HG03565 (cell line): ENCODE measurements around the gene XRN1.
"Not testable (repeated sequence)": the region's sequence is repeated elsewhere in the genome, so short reads cannot be mapped to it uniquely, and the experiment has no call there.

Experiments used
- ATAC-seq: cut with Tn5 transposase; IDR thresholded peaks from one replicate; pipeline ENCODE4 v1.9.1; 2021; ENCODE audit warnings: mild to moderate bottlenecking, moderate library complexity; ENCODE audit not compliant: unreplicated experiment

The XRN1 gene

GRCh38 chr3:142337994-142338393 is 109.8 kb downstream of the XRN1 start:
- no peak for ATAC-seq

- ATAC-seq, result no peak
Observed at GRCh38 chr3:142332390-142332789, 115.4 kb downstream of the XRN1 start.

- ATAC-seq, result not testable (repeated sequence)
Observed at GRCh38 chr3:142324275-142324953, 123.4 kb downstream of the XRN1 start.

GRCh38 chr3:142319912-142320311 is 127.9 kb downstream of the XRN1 start:
- ATAC-seq, result no peak

GRCh38 chr3:142319094-142319493 is 128.7 kb downstream of the XRN1 start:
- no peak for ATAC-seq

GRCh38 chr3:142318331-142318730 is 129.5 kb downstream of the XRN1 start:
- no peak for ATAC-seq

- ATAC-seq, result not testable (repeated sequence)
Observed at GRCh38 chr3:142315978-142316388, 131.9 kb downstream of the XRN1 start.

GRCh38 chr3:142315083-142315482 is 132.8 kb downstream of the XRN1 start:
- ATAC-seq, result no peak

GRCh38 chr3:142310439-142310838 is 137.4 kb downstream of the XRN1 start:
- no peak for ATAC-seq

GRCh38 chr3:142302847-142303246 is 145.0 kb downstream of the XRN1 start:
- not testable (repeated sequence) for ATAC-seq

- ATAC-seq, result no peak
Observed at GRCh38 chr3:142298626-142299025, 149.2 kb downstream of the XRN1 start.

- no peak for ATAC-seq
Observed at GRCh38 chr3:142296507-142296906, 151.3 kb downstream of the XRN1 start.

- ATAC-seq, result no peak
Observed at GRCh38 chr3:142287866-142288638, 159.8 kb downstream of the XRN1 start.

GRCh38 chr3:142285083-142285517 is 162.7 kb downstream of the XRN1 start:
- ATAC-seq, result no peak

GRCh38 chr3:142282503-142282902 is 165.3 kb downstream of the XRN1 start:
- no peak for ATAC-seq

- ATAC-seq, result no peak
Observed at GRCh38 chr3:142281474-142281873, 166.4 kb downstream of the XRN1 start.

GRCh38 chr3:142279965-142280590 is 167.8 kb downstream of the XRN1 start:
- ATAC-seq, result peak; percentile 81

GRCh38 chr3:142278451-142278850 is 169.4 kb downstream of the XRN1 start:
- no peak for ATAC-seq

- no peak for ATAC-seq
Observed at GRCh38 chr3:142276781-142277180, 171.1 kb downstream of the XRN1 start.

GRCh38 chr3:142275856-142276255 is 172.0 kb downstream of the XRN1 start:
- ATAC-seq, result no peak

GRCh38 chr3:142274908-142275307 is 172.9 kb downstream of the XRN1 start:
- ATAC-seq, result no peak

GRCh38 chr3:142273501-142273900 is 174.3 kb downstream of the XRN1 start:
- ATAC-seq, result no peak
